Measurements from ENCODE around the gene RASA4B. TPM values are rescaled to one million over a fixed set of nuclear protein-coding genes. Genes with fewer than 3 reads are reported as not detected.
A peak's percentile ranks its signal among the peaks of the same experiment; 100 is the strongest.

RASA4B gene
- total and polyA plus RNA-seq, 2 experiments from 2014 or later, result 1.0 to 1.1 TPM

- Histone ChIP-seq H3K79me2 (ENCODE audit: insufficient read depth) (no peaks in the 10 kb centered on the region), H3K9ac (no peak overlapping the region), H3K27ac (no peak overlapping the region), H2AFZ (no peak overlapping the region), H4K20me1 (ENCODE audit: insufficient read depth) (no peaks in the 10 kb centered on the region), H3F3A (ENCODE audit: insufficient read depth) (no peaks in the 10 kb centered on the region), H3K9me2 (ENCODE audit: insufficient read depth) (no peaks in the 10 kb centered on the region), H3K36me3 (ENCODE audit: low read depth) (no peaks in the 10 kb centered on the region), H3K27me3 (replicated peaks; ENCODE audit: insufficient read depth) (no peaks in the 10 kb centered on the region), H3K4me2 (ENCODE audit: unreplicated experiment) (no peak overlapping the region), H3K9me3 (ENCODE audit: low read depth) (no peaks in the 10 kb centered on the region), H3K4me3 (no peak overlapping the region), H3K4me1 (ENCODE audit: insufficient read depth) (no peaks in the 10 kb centered on the region)
- DNase-seq, result no peak
- TF ChIP-seq EZH2 (IDR thresholded peaks at IDR 0.05; ENCODE audit: insufficient read depth, poor library complexity, severe bottlenecking) (no peak), EZH2phosphoT487 (IDR thresholded peaks at IDR 0.05; ENCODE audit: insufficient read depth, low read depth) (no peak)
- 98 to 99% methylated on average over 6 of the region's 6 CpGs for WGBS, 2 experiments (ENCODE audit: low coverage in 1 of 2, low lambda C conversion rate in 2 of 2, missing lambda C conversion rate in 2 of 2)
- in situ Hi-C loops (cut with MboI), result no loop called here
Measured at GRCh38 chr7:102452451-102452850, 65.1 kb downstream of the RASA4B start.

DNA sequence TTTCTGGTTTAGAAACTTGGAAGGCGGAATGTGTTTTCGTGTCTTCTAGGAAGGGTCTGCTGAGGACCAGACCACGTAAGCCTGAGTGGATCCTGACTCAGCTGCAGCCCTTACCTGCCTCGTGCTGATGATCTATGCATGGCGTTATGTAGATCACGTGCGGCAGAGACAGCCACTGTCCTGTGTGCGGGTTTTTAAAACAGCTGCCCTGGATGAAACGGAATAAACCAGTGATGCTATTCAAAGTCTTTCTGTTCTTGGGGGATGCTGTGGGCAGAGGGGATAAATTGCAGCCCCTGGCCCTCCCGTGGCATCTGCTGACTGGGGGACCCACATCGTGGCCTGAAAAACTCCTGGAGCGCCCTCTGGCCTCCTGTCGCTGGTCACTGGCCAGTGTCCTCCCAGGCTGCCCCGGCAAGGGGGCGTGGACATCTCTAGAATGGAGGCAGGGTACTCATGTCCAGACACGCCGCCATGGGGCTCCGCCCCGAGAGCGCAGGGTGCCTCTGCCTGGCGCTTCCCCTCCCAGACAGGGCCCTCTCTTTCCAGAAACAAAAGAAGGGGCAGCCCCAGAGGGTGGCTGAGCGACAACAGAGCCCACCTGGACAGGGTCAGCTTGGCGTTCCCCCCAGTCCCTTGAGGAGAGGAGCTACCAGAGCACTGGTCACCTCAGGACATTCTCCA lies 66.1 kb downstream of the RASA4B start:
- no peaks in the 10 kb centered on the region for H3K4me1 ChIP-seq (ENCODE audit: insufficient read depth)
- no peaks in the 10 kb centered on the region for H4K20me1 ChIP-seq (ENCODE audit: insufficient read depth)
- H3K4me3 ChIP-seq, result no peak overlapping the region
- WGBS, 2 experiments (ENCODE audit: low coverage in 1 of 2, low lambda C conversion rate in 2 of 2, missing lambda C conversion rate in 2 of 2), result 29 to 33% methylated on average over 20 to 23 of the region's 23 CpGs
- no peaks in the 10 kb centered on the region for H3K9me3 ChIP-seq (ENCODE audit: low read depth)
- no peak overlapping the region for H3K27ac ChIP-seq
- H3K4me2 ChIP-seq (ENCODE audit: unreplicated experiment), result no peak overlapping the region
- in situ Hi-C loops (cut with MboI), result no loop called here
- H3K36me3 ChIP-seq (ENCODE audit: low read depth), result no peaks in the 10 kb centered on the region
- no peak for TF ChIP-seq EZH2phosphoT487 (IDR thresholded peaks at IDR 0.05; ENCODE audit: insufficient read depth, low read depth)
- no peak for TF ChIP-seq EZH2 (IDR thresholded peaks at IDR 0.05; ENCODE audit: insufficient read depth, poor library complexity, severe bottlenecking)
- peak; percentile 33 for DNase-seq
- no peaks in the 10 kb centered on the region for H3K79me2 ChIP-seq (ENCODE audit: insufficient read depth)
- H3F3A ChIP-seq (ENCODE audit: insufficient read depth), result no peaks in the 10 kb centered on the region
- H3K9me2 ChIP-seq (ENCODE audit: insufficient read depth), result no peaks in the 10 kb centered on the region
- no peak overlapping the region for H3K9ac ChIP-seq
- no peaks in the 10 kb centered on the region for H3K27me3 ChIP-seq (replicated peaks; ENCODE audit: insufficient read depth)
- H2AFZ ChIP-seq, result no peak overlapping the region

DNA sequence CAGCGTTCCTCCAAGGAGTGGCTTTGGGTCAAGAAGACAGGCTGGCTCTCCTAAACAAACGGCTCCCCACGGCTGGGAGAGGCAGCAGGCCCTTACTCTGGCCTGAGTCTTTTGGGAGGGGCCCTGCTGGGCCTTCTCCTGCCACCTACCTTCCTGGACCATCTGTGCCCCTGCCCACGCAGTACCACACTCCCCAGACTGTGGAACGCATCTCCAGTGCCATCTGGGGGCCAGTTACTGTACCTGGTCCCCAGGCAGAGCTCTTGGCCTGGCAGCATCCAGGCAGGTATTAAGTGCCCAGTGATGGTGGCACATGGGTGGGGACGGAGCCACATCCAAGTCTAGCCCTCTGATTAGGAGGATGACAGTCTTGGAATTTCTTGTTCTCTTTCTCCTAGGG lies 67.3 kb downstream of the RASA4B start:
- no peak for DNase-seq
- Histone ChIP-seq H3K4me3 (no peak overlapping the region), H3F3A (ENCODE audit: insufficient read depth) (no peaks in the 10 kb centered on the region), H3K9ac (no peak overlapping the region), H4K20me1 (ENCODE audit: insufficient read depth) (no peaks in the 10 kb centered on the region), H3K27ac (no peak overlapping the region), H3K27me3 (replicated peaks; ENCODE audit: insufficient read depth) (no peaks in the 10 kb centered on the region), H3K4me1 (ENCODE audit: insufficient read depth) (no peaks in the 10 kb centered on the region), H3K9me3 (ENCODE audit: low read depth) (no peaks in the 10 kb centered on the region), H3K79me2 (ENCODE audit: insufficient read depth) (no peaks in the 10 kb centered on the region), H3K9me2 (ENCODE audit: insufficient read depth) (no peaks in the 10 kb centered on the region), H3K36me3 (ENCODE audit: low read depth) (no peaks in the 10 kb centered on the region), H3K4me2 (ENCODE audit: unreplicated experiment) (no peak overlapping the region), H2AFZ (no peak overlapping the region)
- 75 to 83% methylated on average over 6 of the region's 6 CpGs for WGBS, 2 experiments (ENCODE audit: low coverage in 1 of 2, low lambda C conversion rate in 2 of 2, missing lambda C conversion rate in 2 of 2)
- TF ChIP-seq EZH2phosphoT487 (IDR thresholded peaks at IDR 0.05; ENCODE audit: insufficient read depth, low read depth), result no peak
- in situ Hi-C loops (cut with MboI), result no loop called here

DNA sequence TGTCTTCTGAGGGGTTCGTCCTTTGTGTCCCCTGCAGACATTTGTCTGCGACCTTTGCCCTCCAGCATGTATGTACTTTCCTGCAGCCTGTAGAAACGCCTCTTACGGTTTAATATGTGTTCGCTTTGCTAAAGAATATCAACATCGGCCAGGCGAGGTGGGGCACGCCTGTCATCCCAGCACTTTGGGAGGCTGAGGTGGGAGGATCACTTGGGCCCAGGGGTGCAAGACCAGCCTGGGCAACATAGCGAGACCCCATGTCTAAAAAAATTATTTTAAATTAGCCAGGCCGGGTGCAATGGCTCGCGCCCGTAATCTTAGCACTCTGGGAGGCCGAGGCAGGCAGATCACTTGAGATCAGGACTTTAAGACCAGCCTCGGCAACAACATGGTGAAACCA lies 68.4 kb downstream of the RASA4B start:
- Histone ChIP-seq H3K9me2 (ENCODE audit: insufficient read depth) (no peaks in the 10 kb centered on the region), H3K27ac (no peak overlapping the region), H2AFZ (no peak overlapping the region), H3K9me3 (ENCODE audit: low read depth) (no peaks in the 10 kb centered on the region), H4K20me1 (ENCODE audit: insufficient read depth) (no peaks in the 10 kb centered on the region), H3K4me1 (ENCODE audit: insufficient read depth) (no peaks in the 10 kb centered on the region), H3K27me3 (replicated peaks; ENCODE audit: insufficient read depth) (no peaks in the 10 kb centered on the region), H3K36me3 (ENCODE audit: low read depth) (no peaks in the 10 kb centered on the region), H3K4me2 (ENCODE audit: unreplicated experiment) (no peak overlapping the region), H3F3A (ENCODE audit: insufficient read depth) (no peaks in the 10 kb centered on the region), H3K4me3 (no peak overlapping the region), H3K9ac (no peak overlapping the region), H3K79me2 (ENCODE audit: insufficient read depth) (no peaks in the 10 kb centered on the region)
- 97% methylated on average over 15 of the region's 15 CpGs for WGBS, 2 experiments (ENCODE audit: low coverage in 1 of 2, low lambda C conversion rate in 2 of 2, missing lambda C conversion rate in 2 of 2)
- no peak for TF ChIP-seq EZH2 (IDR thresholded peaks at IDR 0.05; ENCODE audit: insufficient read depth, poor library complexity, severe bottlenecking)
- TF ChIP-seq EZH2phosphoT487 (IDR thresholded peaks at IDR 0.05; ENCODE audit: insufficient read depth, low read depth), result no peak
- DNase-seq, result no peak
- in situ Hi-C loops (cut with MboI), result no loop called here

- H3K4me1 ChIP-seq (ENCODE audit: insufficient read depth), result no peaks in the 10 kb centered on the region
- H3K9ac ChIP-seq, result no peak overlapping the region
- H4K20me1 ChIP-seq (ENCODE audit: insufficient read depth), result no peaks in the 10 kb centered on the region
- H3K36me3 ChIP-seq (ENCODE audit: low read depth), result no peaks in the 10 kb centered on the region; the same call in 1 of the 2 replicates
- H2AFZ ChIP-seq, result no peak overlapping the region
- no peaks in the 10 kb centered on the region for H3K9me2 ChIP-seq (ENCODE audit: insufficient read depth)
- no peak overlapping the region for H3K4me2 ChIP-seq (ENCODE audit: unreplicated experiment)
- no peak for DNase-seq
- TF ChIP-seq EZH2phosphoT487 (IDR thresholded peaks at IDR 0.05; ENCODE audit: insufficient read depth, low read depth), result no peak
- TF ChIP-seq EZH2 (IDR thresholded peaks at IDR 0.05; ENCODE audit: insufficient read depth, poor library complexity, severe bottlenecking), result no peak
- H3K9me3 ChIP-seq (ENCODE audit: low read depth), result no peaks in the 10 kb centered on the region
- H3K27ac ChIP-seq, result no peak overlapping the region
- H3K27me3 ChIP-seq (replicated peaks; ENCODE audit: insufficient read depth), result no peaks in the 10 kb centered on the region
- 80 to 83% methylated on average over 14 of the region's 14 CpGs for WGBS, 2 experiments (ENCODE audit: low coverage in 1 of 2, low lambda C conversion rate in 2 of 2, missing lambda C conversion rate in 2 of 2)
- H3F3A ChIP-seq (ENCODE audit: insufficient read depth), result no peaks in the 10 kb centered on the region
- no peak overlapping the region for H3K4me3 ChIP-seq
- in situ Hi-C loops (cut with MboI), result no loop called here
- H3K79me2 ChIP-seq (ENCODE audit: insufficient read depth), result no peaks in the 10 kb centered on the region
Measured at GRCh38 chr7:102447311-102447710, 70.3 kb downstream of the RASA4B start.
